HG03103 (cell line): ENCODE results near the gene NRXN3.

Source experiments
- ATAC-seq: cut with Tn5 transposase; IDR thresholded peaks from one replicate; pipeline ENCODE4 v1.9.1; 2021; ENCODE audit warnings: low read depth; ENCODE audit not compliant: unreplicated experiment

Gene NRXN3

GRCh38 chr14:79476552-79476951 lies 1306.4 kb downstream of the NRXN3 start:
- no peak for ATAC-seq

GRCh38 chr14:79480212-79480611 lies 1310.0 kb downstream of the NRXN3 start:
- ATAC-seq: no peak

GRCh38 chr14:79482825-79483224 lies 1312.7 kb downstream of the NRXN3 start:
- ATAC-seq: no peak

DNA sequence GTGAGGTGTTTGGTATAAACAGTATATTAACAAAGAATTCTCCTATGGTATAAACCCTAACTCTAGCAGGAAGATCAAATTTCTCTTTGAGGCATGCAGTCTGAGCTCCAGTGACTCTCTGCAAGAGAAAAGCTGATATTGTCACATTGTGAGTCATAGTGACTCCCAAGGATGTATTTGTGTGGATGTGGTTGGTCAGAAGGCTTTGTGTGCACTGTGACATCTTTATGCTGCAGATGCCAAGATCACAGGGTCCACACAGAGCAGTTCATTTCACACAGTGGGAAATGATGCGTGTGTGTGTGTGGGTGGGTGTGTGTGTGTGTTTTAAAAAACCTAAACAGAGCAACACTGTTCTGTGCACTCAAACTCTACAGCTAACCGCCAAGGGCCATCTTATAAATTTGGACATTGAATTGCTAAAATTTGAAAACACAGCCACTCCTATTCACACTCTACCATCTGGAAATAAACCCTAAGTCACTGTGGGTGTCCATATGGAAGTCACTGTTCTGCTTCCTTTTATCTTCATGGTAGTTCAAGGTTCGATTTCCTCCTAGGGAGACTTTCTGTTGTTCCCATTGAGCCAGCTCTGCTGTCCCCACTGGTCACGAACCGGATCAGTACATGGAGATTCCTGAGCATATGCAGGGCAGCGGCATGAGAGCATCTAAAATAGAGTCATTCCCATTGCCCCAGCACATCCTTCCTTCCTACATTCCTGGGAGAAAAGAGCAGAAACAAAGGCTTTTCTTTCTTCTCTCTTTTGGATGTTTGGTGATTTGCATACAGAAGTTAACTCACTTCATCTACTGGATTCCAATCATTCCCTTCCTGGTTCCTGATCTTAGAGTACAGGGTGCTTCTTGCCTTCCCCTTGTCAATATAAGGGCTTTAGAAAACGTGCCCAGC lies 1313.6 kb downstream of the NRXN3 start:
- ATAC-seq: no peak

- no peak for ATAC-seq
Observed at GRCh38 chr14:79487632-79488031, 1317.5 kb downstream of the NRXN3 start.

- ATAC-seq: no peak
Observed at GRCh38 chr14:79491161-79491560, 1321.0 kb downstream of the NRXN3 start.

GRCh38 chr14:79493081-79493645 lies 1323.0 kb downstream of the NRXN3 start:
- no peak for ATAC-seq

GRCh38 chr14:79496701-79497100 lies 1326.5 kb downstream of the NRXN3 start:
- ATAC-seq: no peak

- ATAC-seq: no peak
Observed at GRCh38 chr14:79500489-79500888, 1330.3 kb downstream of the NRXN3 start.

DNA sequence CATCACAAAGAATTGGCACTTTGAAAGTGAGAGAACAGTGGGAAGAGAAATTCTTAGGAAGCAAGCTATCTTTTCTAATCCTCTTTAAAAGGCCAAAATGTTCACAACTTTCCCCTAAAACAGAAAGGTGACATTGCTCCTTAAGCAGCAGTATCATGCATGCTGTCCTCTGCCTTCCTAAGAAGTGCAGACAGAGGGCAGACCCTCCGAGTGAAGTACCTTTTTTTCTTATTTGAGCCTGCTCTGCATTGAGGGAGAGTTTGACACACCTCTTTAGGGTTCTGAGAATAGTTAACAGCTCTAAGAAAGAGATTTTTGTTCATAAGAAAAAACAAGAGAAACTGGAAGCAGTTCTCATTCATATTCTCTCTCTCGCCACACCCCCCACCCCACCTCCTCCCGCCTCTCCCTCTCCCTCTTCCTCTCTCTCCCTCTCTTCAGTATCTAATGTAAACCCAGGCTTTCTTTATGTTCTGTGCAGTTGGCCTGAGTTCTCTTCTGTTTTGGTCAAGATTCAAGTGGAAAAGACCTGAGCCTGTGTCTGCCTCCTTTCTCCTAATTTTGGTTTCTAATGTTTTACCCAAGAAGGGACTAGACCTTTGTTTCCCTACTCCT lies 1332.1 kb downstream of the NRXN3 start:
- no peak for ATAC-seq

DNA sequence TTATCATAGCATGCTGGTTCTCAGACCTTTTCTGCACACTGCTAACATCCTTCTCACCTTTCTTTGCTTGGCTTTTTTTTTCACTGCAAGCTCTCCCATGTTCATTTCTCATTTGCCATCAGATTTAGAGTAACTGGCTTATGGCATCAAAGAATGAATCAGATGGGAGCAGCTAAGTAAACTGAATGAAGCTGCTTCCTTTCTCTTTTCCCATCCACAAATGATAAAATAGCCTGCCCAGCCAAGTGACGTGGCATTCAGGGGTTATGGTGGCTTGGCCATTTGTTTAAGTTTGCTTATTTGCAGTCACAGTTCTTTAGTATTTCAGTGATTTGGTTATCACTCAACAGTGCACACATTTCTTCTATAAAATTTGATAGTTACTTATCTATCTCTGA lies 1332.6 kb downstream of the NRXN3 start:
- ATAC-seq: no peak

- no peak for ATAC-seq
Observed at GRCh38 chr14:79510659-79511058, 1340.5 kb downstream of the NRXN3 start.

- ATAC-seq: no peak
Observed at GRCh38 chr14:79511146-79511545, 1341.0 kb downstream of the NRXN3 start.

- no peak for ATAC-seq
Observed at GRCh38 chr14:79513446-79513845, 1343.3 kb downstream of the NRXN3 start.

- ATAC-seq: no peak
Observed at GRCh38 chr14:79514700-79515099, 1344.5 kb downstream of the NRXN3 start.

- no peak for ATAC-seq
Observed at GRCh38 chr14:79515158-79515557, 1345.0 kb downstream of the NRXN3 start.

GRCh38 chr14:79516009-79516408 lies 1345.8 kb downstream of the NRXN3 start:
- no peak for ATAC-seq

GRCh38 chr14:79525416-79525815 lies 1355.2 kb downstream of the NRXN3 start:
- no peak for ATAC-seq

GRCh38 chr14:79528828-79529416 lies 1358.7 kb downstream of the NRXN3 start:
- no peak for ATAC-seq

DNA sequence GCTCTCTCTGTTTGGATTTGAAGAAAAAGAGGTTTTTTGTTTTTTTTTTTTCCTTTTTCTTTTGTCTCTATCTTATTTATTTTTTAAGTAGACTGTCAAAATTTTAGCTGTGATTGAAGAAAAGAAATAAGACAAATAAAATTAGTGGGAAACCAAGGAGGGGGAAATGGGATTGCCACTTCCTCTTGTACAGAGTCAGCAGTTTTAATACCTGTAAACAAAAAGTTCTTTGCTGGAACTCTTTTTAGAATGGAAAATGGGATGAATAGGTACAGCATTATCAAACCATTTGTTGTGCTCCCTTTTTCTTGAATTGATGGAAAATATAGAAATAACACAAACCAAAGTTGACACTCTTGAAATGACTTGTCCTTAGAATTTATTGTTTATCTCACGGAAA lies 1360.4 kb downstream of the NRXN3 start:
- ATAC-seq: no peak

DNA sequence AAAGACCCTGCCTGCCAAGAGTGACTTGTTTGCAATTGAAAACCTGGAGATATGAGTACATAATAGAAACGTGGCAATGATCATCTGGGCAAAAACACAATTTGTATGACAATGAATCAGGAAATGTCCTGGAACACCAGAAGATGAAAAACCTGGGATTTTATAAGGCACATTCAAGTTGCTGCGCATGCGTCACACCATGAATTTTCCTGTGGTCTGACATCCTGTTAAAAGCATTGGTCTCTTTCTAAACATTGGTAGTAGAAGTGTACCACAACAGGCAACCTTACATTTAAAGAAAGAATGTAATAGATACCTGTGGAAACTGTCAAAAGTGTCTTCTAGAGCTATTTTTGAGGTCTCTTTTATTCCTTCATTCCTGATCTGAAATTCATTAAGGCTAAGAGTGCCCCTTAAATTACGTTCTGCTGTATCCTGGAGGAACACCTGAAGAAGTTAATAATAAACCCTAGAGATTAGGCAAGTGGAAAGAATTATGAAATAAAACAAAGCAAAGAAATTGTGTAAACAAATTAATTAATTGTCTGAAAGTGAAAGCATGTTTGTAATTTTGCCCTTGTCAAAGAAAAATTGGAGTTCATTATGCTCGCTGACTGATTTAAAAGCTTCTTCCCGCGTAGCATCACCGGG lies 1364.7 kb downstream of the NRXN3 start:
- ATAC-seq: no peak
